Motor neuron (in vitro differentiated cells): ENCODE measurements around the gene HCLS1. TPM values are rescaled to one million over a fixed set of nuclear protein-coding genes. Genes with fewer than 3 reads are reported as not detected.

Source experiments
- ATAC-seq, 8 experiments: fragments of 200-7000 bp; cut with Tn5 transposase; replicated peaks in 6 of 8; 2 replicates each; pipeline ENCODE4 v1.8.0; 2021; ENCODE audit warnings: mild to moderate bottlenecking in 8 of 8, moderate library complexity in 8 of 8
- H3K27ac ChIP-seq, 2 donors: fragments of 250-450 bp; sonication (Bioruptor Pico); 2 replicates each; pipeline ENCODE4 v1.9.0; 2021; ENCODE audit warnings: antibody characterized with exemption in 2 of 2, mild to moderate bottlenecking in 2 of 2, moderate library complexity in 1 of 2
- H3K4me1 ChIP-seq, 2 donors: fragments of 250-450 bp; sonication (Bioruptor Pico); replicated peaks in 1 of 2; 2 replicates each; pipeline ENCODE4 v1.6.1; 2021; ENCODE audit warnings: antibody characterized with exemption in 2 of 2, mild to moderate bottlenecking in 2 of 2, moderate library complexity in 1 of 2
- H3K4me3 ChIP-seq, 5 donors: fragments of 250-450 bp; sonication (Bioruptor Pico); 2 replicates each; pipeline ENCODE4 v1.9.0; 2021; ENCODE audit warnings: antibody characterized with exemption in 5 of 5, mild to moderate bottlenecking in 5 of 5, moderate library complexity in 4 of 5
- WGBS, 10 experiments: fragments of 450-650 bp; shearing (Covaris generic); methylation state at CpG; one replicate each; pipeline ENCODE4 v1.0.0; 2022; 5-methylcytosine and 5-hydroxymethylcytosine counted together
- in situ Hi-C, 9 experiments: fragments of 400-800 bp; cut with MboI; loops; one replicate each; pipeline ENCODE4 v1.15.0; 2021; ENCODE audit warnings: low sequenced_read_pairs in 9 of 9, low pct_unique_long_range_greater_than_20kb in 2 of 9; ENCODE audit not compliant: unreplicated experiment in 9 of 9
- total RNA-seq, 8 experiments: library from RNA; unstranded; fragments of 300-600 nt; gene quantifications; 2 replicates each; pipeline versions ENCODE4 v1.2.3 to v1.2.4, GENCODE V29; 2022

Gene HCLS1
- total RNA-seq, 8 experiments from 2014 or later = 0.16 to 44.9 (median 1.1) TPM

DNA sequence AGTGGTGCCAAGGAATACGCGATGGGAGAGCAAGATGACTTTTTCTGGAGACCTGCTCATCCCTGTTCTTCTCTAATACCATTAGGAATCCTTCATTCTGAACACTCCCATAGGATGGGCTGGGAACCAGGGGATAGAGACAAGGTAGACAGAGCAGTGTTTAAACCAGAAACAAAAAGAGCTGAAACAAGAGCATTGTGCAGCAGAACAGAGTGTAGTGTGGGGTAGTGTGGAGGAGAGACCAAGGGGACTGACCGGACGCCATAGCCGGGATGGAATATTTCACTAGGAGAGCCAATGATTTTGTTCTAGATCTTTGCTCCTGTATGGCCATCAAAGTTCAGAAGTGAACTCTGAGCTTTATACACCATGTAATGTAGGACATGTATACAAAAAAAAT lies 15.6 kb downstream of the HCLS1 start:
- in situ Hi-C loops = no loop called here
- no peak for ATAC-seq
- Histone ChIP-seq H3K27ac (no peak overlapping the region), H3K4me1 (no peaks in the 10 kb centered on the region), H3K4me3 (no peak overlapping the region)
- 83 to 100% (median 100%) methylated on average over 2 to 5 of the region's 5 CpGs; no CpG with 5 or more reads in 3 of the 10 experiments for WGBS, 10 experiments

DNA sequence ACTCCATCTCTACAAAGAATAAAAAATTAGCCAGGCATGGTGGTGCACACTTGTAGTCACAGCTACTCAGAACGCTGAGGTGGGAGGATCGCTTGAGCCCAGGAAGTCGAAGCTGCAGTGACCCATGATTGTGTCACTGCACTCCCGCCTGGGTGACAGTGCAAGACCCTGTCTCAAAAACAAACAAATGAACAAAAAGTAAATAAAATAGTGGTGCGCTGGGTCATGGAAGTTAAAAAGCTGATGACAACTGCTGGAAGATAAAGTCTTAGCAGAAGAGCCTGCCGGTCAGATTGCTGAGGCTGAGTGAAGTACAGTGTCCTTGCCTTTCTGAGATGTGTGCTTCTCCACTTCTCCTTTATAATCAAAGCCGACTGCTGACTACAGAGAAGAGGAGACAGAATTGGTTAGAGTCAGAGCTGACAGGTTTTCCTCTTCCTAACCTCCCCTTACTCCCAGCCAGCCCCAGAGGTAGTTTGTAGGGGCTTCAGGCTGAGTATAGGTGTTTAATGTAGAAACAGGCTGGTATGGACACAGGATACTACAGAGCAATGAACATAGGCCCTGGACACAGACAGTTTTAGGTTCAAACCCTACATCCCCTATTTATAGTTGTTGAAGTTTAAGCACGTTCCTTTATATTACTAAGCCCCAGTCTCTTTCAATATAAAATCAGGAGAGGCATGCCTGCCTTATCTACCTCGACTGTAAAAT lies 17.9 kb downstream of the HCLS1 start:
- H3K27ac ChIP-seq = no peak overlapping the region
- H3K4me1 ChIP-seq = no peaks in the 10 kb centered on the region
- 45 to 100% (median 80%) methylated on average over 1 to 8 of the region's 9 CpGs; no CpG with 5 or more reads in 1 of the 10 experiments for WGBS, 10 experiments
- no peak for ATAC-seq
- in situ Hi-C loops = no loop called here
- H3K4me3 ChIP-seq = no peak overlapping the region

DNA sequence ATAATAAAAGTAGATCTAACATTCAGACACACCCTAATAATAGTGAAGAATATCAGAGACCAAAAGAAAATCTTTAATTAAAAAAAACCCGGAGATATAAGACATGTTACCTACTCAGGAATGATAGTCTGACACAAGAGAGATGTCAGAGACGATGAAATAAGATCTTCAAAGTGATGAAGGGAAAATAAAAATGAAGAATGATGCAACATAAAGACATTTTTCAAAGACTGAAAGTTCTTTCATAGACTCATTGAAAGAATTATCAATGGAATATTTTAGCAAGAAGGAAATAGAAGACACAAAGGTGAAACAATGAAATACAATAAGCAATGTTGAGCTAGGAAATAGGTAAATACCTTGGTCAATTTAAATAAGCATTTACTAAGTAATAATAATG lies 19.6 kb downstream of the HCLS1 start:
- ATAC-seq = no peak
- Histone ChIP-seq H3K4me3 (no peak overlapping the region), H3K4me1 (no peaks in the 10 kb centered on the region), H3K27ac (no peak overlapping the region)
- WGBS, 10 experiments = 43 to 100% (median 87%) methylated on average over 1 to 2 of the region's 2 CpGs
- in situ Hi-C loops = no loop called here

DNA sequence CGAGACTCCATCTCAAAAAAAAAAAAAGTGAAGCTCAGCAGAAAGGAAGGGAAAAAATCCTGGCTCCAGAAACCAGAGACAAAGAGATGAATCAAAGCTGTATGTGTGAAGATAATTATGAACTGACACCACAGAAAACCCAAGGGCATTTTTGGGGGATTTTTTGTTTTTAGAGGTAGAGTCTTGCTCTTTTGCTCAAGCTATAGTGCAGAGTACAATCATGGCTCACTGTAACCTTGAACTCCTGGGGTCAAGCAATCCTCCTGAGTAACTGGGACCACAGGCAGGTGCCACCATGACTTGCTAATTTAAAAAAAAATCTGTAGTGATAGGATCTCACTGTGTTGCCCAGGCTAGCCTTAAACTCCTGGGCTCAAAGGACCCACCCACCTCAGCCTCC lies 22.8 kb downstream of the HCLS1 start:
- in situ Hi-C loops = no loop called here
- H3K4me1 ChIP-seq = no peaks in the 10 kb centered on the region
- 83 to 100% (median 100%) methylated on average over 1 of the region's 1 CpG; no CpG with 5 or more reads in 7 of the 10 experiments for WGBS, 10 experiments
- H3K4me3 ChIP-seq = no peak overlapping the region
- H3K27ac ChIP-seq = no peak overlapping the region
- ATAC-seq = no peak

- Histone ChIP-seq H3K4me3 (no peak overlapping the region), H3K4me1 (no peaks in the 10 kb centered on the region), H3K27ac (no peak overlapping the region)
- WGBS, 10 experiments = 86 to 100% (median 94%) methylated on average over 1 of the region's 1 CpG; no CpG with 5 or more reads in 6 of the 10 experiments
- no peak for ATAC-seq
- in situ Hi-C loops = no loop called here
Measured at GRCh38 chr3:121630355-121630754, 30.3 kb downstream of the HCLS1 start.

- Histone ChIP-seq H3K4me3 (no peak overlapping the region), H3K27ac (no peak overlapping the region), H3K4me1 (no peaks in the 10 kb centered on the region)
- WGBS, 10 experiments = 0 to 94% (median 84%) methylated on average over 1 to 6 of the region's 6 CpGs; no CpG with 5 or more reads in 1 of the 10 experiments
- in situ Hi-C loops = no loop called here
- no peak for ATAC-seq
Measured at GRCh38 chr3:121629601-121630000, 31.1 kb downstream of the HCLS1 start.

GRCh38 chr3:121627622-121628021 lies 33.1 kb downstream of the HCLS1 start:
- Histone ChIP-seq H3K27ac (no peak overlapping the region), H3K4me3 (no peak overlapping the region), H3K4me1 (peaks cover 0 to 3% of the 10 kb centered on the region in 2 donors)
- 50 to 83% (median 64%) methylated on average over 1 to 3 of the region's 3 CpGs; no CpG with 5 or more reads in 4 of the 10 experiments for WGBS, 10 experiments
- ATAC-seq = no peak
- in situ Hi-C loops = no loop called here

- in situ Hi-C loops = no loop called here
- 55 to 97% (median 64%) methylated on average over 2 to 4 of the region's 4 CpGs; no CpG with 5 or more reads in 1 of the 10 experiments for whole genome bisulfite sequencing, 10 experiments
- Histone ChIP-seq H3K4me3 (no peak overlapping the region), H3K4me1 (peaks cover 0 to 3% of the 10 kb centered on the region in 2 donors), H3K27ac (no peak overlapping the region)
- no peak for ATAC-seq
Measured at GRCh38 chr3:121627211-121627610, 33.5 kb downstream of the HCLS1 start.

DNA sequence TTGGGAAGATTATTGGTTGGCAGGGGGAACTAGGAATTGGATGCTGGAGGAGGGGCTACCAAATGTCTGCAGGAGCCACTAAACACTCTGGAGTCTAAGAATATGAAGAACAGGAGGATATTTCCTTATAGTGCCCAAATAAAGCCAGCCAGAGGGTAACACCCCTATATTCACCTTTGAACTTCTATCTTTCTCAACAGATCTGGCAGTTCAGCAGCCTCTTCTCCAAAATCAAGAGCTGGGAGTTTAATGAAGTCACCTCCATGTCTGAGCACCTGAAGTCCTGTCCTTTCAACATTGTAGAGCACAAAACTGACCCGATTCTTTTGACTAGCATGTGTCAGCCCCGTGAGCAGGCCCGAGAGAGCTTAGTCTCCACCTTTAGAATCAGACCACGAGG lies 34.2 kb downstream of the HCLS1 start:
- WGBS, 10 experiments = 47 to 100% (median 84%) methylated on average over 1 to 3 of the region's 4 CpGs; no CpG with 5 or more reads in 5 of the 10 experiments
- Histone ChIP-seq H3K4me3 (no peak overlapping the region), H3K27ac (no peak overlapping the region), H3K4me1 (peaks cover 0 to 3% of the 10 kb centered on the region in 2 donors)
- in situ Hi-C loops = no loop called here
- no peak for ATAC-seq

- in situ Hi-C loops = no loop called here
- Histone ChIP-seq H3K27ac (peak overlapping the region; percentile 17 to 35), H3K4me3 (no peak overlapping the region), H3K4me1 (peaks cover 0 to 3% of the 10 kb centered on the region in 2 donors)
- ATAC-seq = peak in 4 of 8 experiments; percentile 64 to 76 (median 73)
- 0 to 77% (median 31%) methylated on average over 1 to 8 of the region's 14 CpGs; no CpG with 5 or more reads in 3 of the 10 experiments for WGBS, 10 experiments
Measured at GRCh38 chr3:121624147-121624899, 36.4 kb downstream of the HCLS1 start.

DNA sequence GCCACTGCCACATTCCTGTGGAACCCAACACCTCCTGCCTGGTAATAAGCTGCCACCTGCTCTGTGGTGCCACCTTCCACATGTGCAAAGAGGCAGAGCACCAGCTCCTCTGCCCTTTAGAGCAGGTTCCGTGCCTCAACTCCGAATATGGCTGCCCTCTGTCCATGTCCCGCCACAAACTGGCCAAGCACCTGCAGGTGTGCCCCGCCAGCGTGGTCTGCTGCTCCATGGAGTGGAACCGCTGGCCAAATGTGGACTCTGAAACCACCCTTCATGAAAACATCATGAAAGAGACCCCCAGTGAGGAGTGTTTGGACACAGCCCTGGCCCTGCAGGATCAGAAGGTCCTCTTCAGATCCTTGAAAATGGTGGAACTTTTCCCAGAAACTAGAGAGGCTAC lies 39.2 kb downstream of the HCLS1 start:
- in situ Hi-C loops = no loop called here
- Histone ChIP-seq H3K4me3 (no peak overlapping the region), H3K4me1 (peaks cover 0 to 3% of the 10 kb centered on the region in 2 donors), H3K27ac (no peak overlapping the region)
- WGBS, 10 experiments = 80 to 100% (median 94%) methylated on average over 2 to 6 of the region's 6 CpGs; no CpG with 5 or more reads in 7 of the 10 experiments
- no peak for ATAC-seq

DNA sequence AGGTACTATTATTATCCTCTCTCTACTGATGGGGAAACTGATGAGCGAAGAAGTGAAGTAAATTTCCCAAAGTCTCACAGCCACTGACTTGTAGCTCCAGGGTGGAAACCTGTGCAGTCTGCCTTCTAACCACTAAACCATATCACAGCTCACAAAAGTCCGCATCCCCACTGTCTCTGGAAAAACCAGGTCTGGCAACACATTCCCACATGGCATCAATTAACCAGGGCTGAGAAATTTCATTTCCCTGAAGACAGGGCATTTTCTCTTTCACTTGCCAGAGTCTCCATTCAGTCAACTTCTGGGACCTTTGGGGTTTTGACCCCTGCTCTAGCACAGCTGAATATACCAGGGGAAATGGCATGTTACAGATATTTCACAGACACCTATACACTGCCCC lies 41.0 kb downstream of the HCLS1 start:
- Histone ChIP-seq H3K4me3 (no peak overlapping the region), H3K4me1 (peaks cover 0 to 3% of the 10 kb centered on the region in 2 donors), H3K27ac (no peak overlapping the region)
- 40 to 100% (median 91%) methylated on average over 1 to 2 of the region's 2 CpGs; no CpG with 5 or more reads in 2 of the 10 experiments for WGBS, 10 experiments
- in situ Hi-C loops = no loop called here
- ATAC-seq = no peak

GRCh38 chr3:121606106-121606505 lies 54.6 kb downstream of the HCLS1 start:
- ATAC-seq = no peak
- Histone ChIP-seq H3K27ac (no peak overlapping the region), H3K4me1 (peaks cover 6 to 7% of the 10 kb centered on the region in 2 donors), H3K4me3 (no peak overlapping the region)
- in situ Hi-C loops = no loop called here
- WGBS, 10 experiments = 22 to 100% (median 90%) methylated on average over 1 to 4 of the region's 4 CpGs; no CpG with 5 or more reads in 2 of the 10 experiments
